ENCODE measurements around the gene RFX8. TPM values are rescaled to one million over a fixed set of nuclear protein-coding genes. Genes with fewer than 3 reads are reported as not detected.

RFX8 gene
- total and polyA plus RNA-seq, 2 of the 4 experiments (the other 2 are of a cell fraction) = 2.9 to 5.3 TPM

- BruUV-seq (replicated peaks) = no TSS peak
- Histone ChIP-seq H3K4me1 (ENCODE audit: control insufficient read depth, insufficient read depth, low read length) (peaks cover 4% of the 10 kb centered on the region), H2AFZ (replicated peaks; ENCODE audit: low read length, poor library complexity) (no peak overlapping the region), H3K9ac (ENCODE audit: low read depth, low read length) (no peak overlapping the region), H2BK20ac (ENCODE audit: low read depth, low read length) (no peak overlapping the region), H3K23ac (ENCODE audit: low read depth, low read length) (no peak overlapping the region), H2BK120ac (ENCODE audit: low read depth, low read length) (0 out of 2 replicates have a peak overlapping the region, but pooled peaks have one; percentile 3), H3K4me3 (ENCODE audit: insufficient read depth, low read depth, low read length) (no peak overlapping the region), H4K20me1 (ENCODE audit: insufficient read depth, low read length) (no peaks in the 10 kb centered on the region), H3K27ac (ENCODE audit: insufficient read depth, low read length) (no peak overlapping the region), H3K14ac (replicated peaks; ENCODE audit: low read depth, low read length) (peak overlapping the region; percentile 16; the same call in 1 of the 2 replicates), H3K56ac (ENCODE audit: extremely low read depth, insufficient read depth, low read length) (no peak overlapping the region), H3K18ac (ENCODE audit: low read depth, low read length) (no peak overlapping the region; the same call in 1 of the 2 replicates), H2BK5ac (ENCODE audit: low read depth, low read length, poor library complexity, severe bottlenecking) (no peak overlapping the region), H4K5ac (ENCODE audit: low read depth, low read length) (no peak overlapping the region), H3K4ac (ENCODE audit: low read depth, low read length) (no peak overlapping the region), H3K36me3 (ENCODE audit: control insufficient read depth, insufficient read depth, low read length) (no peaks in the 10 kb centered on the region), H4K91ac (ENCODE audit: insufficient read depth, low read depth, low read length) (no peak overlapping the region), H2AK9ac (replicated peaks; ENCODE audit: low read depth, low read length, poor library complexity) (no peak overlapping the region), H2AK5ac (ENCODE audit: low read depth, low read length) (no peak overlapping the region), H3K27me3 (ENCODE audit: control insufficient read depth, insufficient read depth, low read length) (no peaks in the 10 kb centered on the region), H3K4me2 (ENCODE audit: low read depth, low read length) (no peak overlapping the region), H4K8ac (ENCODE audit: low read depth in 2 of 2, low read length in 2 of 2) (peak overlapping the region in 1 of 2 experiments; percentile 15; a peak in 1 of 4 replicates), H2BK15ac (ENCODE audit: low read depth, low read length) (no peak overlapping the region; the same call in 2 of the 3 replicates), H3K9me3 (ENCODE audit: control insufficient read depth, insufficient read depth, low read length) (no peaks in the 10 kb centered on the region), H3K9me1 (ENCODE audit: insufficient read depth, low read length) (no peaks in the 10 kb centered on the region; the same call in 1 of the 2 replicates), H3K79me1 (ENCODE audit: low read depth in 1 of 2, low read length in 2 of 2) (peaks cover 0 to 7% of the 10 kb centered on the region in 2 experiments; a peak in 1 of 4 replicates)
- ATAC-seq (ENCODE audit: low read depth) (no peak), DNase-seq (peak; percentile 18)
- 25% methylated on average over 3 of the region's 4 CpGs; no CpG with 5 or more reads in 1 of the 2 experiments for WGBS, 2 experiments (ENCODE audit: extremely low coverage in 2 of 2, insufficient read length in 1 of 2)
- intact Hi-C loops (cut with micrococcal nuclease) (no loop called here), in situ Hi-C loops (cut with MboI; ENCODE audit: low sequenced_read_pairs) (no loop called here), dilution Hi-C loops (cut with HindIII; ENCODE audit: low sequenced_read_pairs, unreplicated experiment) (no loop called here)
- ChIA-PET CTCF (no interaction called here), POLR2A (ENCODE audit: unreplicated experiment) (no interaction called here)
- TF ChIP-seq SMC3 (IDR thresholded peaks at IDR 0.05; ENCODE audit: low read depth, low read length) (no peak), BHLHE40 (IDR thresholded peaks at IDR 0.05; ENCODE audit: low read depth, low read length) (no peak), CHD1 (IDR thresholded peaks at IDR 0.05; ENCODE audit: low read depth, low read length) (no peak), CEBPB (IDR thresholded peaks at IDR 0.05; ENCODE audit: low read depth, low read length) (no peak), NFE2L2 (IDR thresholded peaks at IDR 0.05; ENCODE audit: low read depth, low read length) (no peak)
These were observed 4.4 kb upstream of the RFX8 start for GRCh38 chr2:101479328-101479727.

All from IMR-90 (cell line).